Activated CD4-positive, alpha-beta T cell treated with anti-CD3 and anti-CD28 coated beads for 24 hours (primary cell): ENCODE measurements around the gene GPHA2.
A peak's percentile ranks its signal among the peaks of the same experiment; 100 is the strongest.

ENCODE experiments used
- DNase-seq, 2 donors: peaks; one replicate each; pipeline ENCODE4 v3.0.0-alpha.2; 2020; ENCODE audit warnings: low read depth in 2 of 2

GPHA2 gene

DNA sequence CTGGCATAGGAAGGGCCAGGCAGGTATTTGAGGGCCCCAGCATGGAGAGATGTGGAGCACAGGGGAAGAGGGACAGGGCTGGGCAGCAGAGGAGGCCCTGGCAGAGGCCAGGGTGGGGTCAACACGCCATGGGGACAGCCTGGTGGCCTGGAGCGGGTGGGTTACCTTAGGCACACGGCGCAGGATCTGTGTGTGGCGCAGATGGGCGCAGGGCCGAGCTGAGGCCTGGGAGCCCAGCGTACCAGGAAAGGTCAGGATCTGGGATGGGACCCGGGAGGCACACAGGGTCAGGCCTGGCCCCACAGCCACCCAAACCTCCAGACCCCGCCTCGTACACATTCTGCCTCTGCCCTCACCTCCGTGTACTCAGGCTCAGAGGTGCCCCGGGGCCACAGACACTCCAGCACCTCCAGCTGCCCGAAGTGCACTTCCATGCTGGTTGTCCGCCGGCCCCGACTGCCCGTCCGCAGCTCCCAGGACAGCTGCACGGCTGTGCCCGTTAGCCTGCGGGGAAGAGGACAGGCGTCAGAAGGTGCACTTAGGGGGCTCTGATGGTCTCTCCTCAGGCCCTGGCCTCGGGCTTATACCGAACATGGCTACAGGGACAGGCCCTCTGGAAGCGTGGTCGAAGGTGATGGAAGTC is 25.1 kb downstream of the GPHA2 start:
- DNase-seq: no peak

DNA sequence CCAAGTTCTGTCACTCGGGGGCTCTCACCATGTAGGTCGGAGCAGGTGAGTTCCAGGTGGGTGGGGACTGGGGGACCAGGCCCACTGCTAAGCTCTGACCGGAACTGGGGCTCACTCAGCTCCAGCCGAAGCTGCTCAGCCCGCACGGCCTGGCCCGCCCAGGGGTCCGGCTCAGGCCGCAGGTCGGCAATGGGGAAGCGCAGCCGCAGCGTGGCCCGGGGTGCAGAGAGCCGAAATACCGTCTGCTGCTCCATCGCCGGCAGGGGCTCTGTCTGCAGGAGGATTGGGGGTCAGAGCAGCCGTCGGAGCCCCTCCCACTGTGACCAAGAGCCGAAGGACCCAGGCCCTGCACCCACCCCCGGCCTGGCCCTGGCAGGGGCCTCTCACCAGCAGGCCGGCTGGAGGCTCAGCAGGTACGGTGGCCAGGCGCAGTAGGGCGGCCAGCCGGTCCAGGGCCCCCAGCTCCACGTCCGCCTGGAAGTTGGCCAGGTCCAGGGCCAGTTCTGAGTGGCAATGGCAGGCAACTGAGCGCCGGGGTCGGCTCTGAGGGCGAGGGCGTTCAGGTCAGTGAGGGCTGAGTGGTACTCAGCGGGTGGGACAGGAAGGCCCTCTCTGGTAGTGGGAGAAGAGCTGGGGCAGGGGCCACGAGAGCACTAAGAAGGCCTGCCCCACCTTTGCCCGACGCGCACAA is 25.9 kb downstream of the GPHA2 start:
- DNase-seq: no peak

DNA sequence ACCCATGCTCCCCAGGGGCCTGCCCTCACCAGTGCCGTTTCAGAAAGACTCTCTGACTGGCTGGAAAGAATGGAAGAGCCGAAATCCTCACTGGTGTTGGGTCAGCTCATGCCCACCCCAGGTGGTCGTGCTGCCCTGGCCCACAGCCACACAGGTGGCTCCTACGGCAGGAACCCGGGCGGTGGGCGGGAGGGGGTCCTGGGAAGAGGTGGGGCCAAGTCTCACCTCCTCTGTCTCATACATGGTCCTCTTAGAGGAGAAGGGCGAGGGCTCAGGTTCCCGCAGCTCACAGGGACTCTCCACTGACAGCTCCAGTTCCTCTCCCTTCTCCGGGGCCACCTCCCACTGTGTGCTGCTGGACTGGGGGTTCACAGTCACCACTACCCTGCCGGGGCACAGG is 26.9 kb downstream of the GPHA2 start:
- no peak for DNase-seq

DNA sequence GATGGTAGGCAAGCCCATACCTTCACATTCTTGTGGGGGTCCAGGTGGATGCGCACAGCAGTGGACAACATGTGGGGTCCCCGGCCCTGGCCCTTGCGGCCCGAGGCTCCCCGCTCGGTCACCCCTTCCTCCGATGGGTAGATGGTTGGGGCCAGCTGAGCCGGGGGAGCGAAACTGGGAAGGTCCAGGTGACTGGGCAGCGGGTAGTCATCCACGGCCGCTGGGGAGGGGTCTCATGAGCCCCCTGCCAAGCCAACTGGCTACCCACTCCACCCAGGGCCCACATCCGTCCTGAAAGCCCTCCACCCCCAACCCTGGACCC is 29.4 kb downstream of the GPHA2 start:
- no peak for DNase-seq

DNA sequence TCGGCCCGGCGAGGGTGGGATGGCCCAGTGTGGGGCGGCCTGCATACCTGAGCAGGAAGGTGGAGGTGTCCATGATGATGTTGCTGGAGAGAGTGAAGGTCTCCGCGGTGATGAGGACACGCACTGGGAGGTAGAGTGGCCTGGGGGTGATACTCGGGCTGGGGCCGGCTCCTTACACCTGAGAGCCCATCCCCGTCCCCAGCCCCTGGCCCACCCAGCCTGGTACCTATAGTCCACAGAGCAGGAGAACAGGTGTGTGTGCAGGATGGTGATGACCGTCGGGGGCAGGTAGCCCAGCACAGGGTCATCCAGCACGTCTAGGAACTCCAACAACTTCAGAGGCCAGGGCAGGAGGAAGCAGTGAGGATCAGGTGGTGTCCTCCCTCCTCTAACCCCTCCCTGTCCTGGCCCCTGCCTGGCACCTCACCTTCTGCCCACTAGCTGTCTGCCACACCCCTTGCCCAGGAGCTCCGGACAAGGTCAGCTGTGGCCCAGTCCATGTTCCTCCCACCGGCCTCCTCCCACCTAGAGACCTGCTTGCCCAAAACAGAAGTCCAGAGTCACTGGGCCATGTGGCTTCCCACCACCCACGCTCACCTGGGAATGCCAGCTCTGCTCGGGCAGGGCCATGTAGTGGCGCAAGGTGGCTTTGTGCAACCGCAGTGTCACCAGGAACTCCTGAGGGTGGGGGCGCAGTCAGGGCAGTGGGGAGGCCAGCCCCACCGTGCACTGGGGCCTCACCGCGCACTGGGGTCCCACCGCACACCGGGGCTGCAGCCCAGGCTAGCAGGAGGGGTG is 30.0 kb downstream of the GPHA2 start:
- no peak for DNase-seq

DNA sequence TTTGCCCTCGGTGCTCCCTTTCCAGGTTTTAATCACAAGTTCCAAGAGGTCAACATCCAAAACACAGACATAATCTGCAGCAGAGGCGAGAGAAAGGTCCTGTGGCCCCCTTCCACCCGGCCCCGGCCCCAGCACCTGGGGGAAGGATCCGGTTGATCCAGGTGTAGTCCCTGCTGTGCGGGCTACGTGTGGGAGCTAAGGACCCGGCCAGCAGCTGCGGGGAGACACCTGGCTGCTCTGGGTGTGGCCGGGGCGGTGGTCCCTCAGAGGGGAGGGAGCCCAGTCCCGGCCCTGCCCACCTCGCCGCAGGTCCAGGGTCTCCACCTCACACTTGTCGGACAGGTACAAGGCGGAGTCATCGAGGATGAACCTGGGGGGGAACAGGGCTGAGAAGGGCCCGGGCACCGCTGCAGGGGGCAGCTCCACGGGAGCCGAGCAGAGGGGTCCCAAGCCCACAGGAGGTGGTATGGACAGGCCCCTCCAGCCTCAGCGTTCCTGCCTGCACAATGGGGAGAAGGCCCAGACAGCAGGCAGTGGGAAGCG is 32.3 kb downstream of the GPHA2 start:
- DNase-seq: no peak

DNA sequence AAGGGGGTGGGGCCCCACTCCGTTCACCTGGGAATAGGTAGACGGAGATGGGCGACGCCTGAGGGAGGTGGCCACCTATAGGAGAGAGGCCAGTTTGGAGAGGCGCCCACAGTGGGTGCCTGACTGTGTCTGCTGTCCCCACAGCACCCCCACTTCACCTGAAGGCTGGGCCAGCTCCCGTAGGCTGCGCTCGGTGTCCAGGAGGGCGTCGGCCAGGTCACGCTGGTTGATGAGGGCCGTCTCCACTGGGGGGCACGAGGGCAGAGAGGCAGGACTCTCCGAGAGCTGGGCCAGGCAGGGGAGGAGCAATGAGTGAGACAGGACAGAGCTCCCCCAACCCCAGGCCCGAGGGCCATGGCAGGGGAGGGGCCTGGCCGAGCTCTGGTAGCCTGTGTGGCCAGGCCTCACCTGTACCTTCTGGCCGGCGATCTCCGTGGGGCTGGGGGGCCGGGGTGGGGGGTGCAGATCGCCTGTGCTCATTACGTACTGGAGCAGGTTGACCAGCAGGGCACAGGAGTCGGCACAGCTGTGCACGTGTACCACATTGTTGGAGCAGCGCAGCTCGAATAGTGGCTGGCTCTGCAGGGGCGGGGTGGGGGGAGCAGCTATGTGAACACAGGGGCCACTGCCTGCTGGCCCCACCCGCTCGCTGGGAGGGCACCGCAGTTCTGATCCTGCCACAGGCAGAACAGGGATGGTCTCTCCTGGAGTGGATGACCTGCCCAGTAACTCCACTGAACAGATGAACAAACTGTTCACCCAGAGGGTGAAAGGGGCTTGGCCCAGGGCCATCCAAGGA is 33.4 kb downstream of the GPHA2 start:
- no peak for DNase-seq

DNA sequence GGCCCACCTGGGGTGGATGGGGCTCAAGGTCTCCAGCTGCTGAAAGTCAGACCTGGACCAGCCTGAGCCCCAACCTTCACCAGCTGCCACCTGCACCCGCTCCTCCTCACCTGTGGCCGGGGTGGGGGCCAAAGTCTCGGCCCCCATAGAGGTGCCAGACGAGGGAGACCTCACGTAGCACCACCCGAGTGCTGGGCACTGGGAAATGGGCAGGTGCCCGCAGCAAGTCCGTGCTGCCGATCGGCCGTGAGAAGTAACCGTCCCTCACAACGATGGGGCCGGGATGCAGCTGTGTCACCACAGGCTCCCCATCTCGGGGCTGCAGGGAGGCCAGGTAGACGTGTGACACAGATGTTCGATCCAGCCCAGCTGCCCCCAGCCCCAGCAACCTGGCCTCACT is 34.9 kb downstream of the GPHA2 start:
- no peak for DNase-seq

DNA sequence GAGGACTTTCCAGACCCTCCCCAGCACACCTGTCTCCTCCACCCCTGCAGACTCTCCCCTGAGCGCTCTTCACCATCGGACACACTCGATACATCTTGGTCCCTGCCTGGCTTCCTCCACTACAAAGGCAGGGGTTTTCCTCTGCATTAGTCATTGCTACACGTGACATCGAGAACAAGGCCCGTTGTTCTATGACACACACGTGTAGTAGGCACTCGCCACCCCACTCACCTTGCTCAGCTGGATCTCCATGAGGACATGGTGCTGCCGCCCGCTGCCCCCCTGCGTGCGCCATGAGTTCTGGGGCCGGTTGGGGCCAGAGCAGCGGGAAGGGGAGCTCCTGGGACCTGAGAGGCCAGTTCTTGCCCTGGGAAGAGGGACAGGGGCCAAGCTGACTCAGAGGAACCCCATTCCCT is 35.4 kb downstream of the GPHA2 start:
- peak; percentile 34 to 50 for DNase-seq

DNA sequence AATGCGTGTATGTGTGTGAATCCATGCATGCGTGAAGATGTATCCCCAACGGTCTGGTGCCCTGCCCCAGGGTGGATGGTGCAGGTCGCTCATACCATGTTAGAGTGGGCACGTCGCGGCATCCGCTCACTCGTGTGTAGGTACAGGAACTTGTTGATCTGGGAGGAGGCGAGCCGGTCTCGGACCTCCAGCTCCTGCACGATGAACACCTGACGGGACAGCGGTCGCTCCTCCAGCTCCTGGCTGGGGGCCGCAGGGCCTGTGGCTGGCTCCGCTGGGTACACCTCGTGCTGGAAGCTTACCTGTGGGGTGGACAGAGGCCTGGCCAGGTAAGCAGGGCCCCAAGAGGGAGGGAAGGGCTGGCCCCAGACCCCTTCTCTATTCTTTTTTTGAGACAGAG is 37.2 kb downstream of the GPHA2 start:
- no peak for DNase-seq

DNA sequence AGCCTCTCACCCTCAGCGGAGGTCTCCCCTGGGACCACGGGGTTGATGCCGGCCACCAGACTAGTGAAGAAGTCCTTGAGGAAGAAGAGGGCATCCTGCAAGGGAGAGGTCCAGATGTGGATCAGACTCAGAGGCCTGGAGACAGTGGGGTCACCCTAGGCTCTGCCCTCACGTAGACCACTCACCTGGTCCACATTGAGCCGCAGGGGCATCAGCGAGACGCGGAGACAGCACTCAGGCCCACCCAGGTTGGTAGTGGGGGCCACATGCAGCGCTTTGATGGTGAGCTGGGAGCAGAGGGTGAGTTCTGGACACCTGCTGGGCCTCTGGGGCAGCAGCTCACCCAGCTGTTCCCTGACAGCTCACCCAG is 37.6 kb downstream of the GPHA2 start:
- no peak for DNase-seq

DNA sequence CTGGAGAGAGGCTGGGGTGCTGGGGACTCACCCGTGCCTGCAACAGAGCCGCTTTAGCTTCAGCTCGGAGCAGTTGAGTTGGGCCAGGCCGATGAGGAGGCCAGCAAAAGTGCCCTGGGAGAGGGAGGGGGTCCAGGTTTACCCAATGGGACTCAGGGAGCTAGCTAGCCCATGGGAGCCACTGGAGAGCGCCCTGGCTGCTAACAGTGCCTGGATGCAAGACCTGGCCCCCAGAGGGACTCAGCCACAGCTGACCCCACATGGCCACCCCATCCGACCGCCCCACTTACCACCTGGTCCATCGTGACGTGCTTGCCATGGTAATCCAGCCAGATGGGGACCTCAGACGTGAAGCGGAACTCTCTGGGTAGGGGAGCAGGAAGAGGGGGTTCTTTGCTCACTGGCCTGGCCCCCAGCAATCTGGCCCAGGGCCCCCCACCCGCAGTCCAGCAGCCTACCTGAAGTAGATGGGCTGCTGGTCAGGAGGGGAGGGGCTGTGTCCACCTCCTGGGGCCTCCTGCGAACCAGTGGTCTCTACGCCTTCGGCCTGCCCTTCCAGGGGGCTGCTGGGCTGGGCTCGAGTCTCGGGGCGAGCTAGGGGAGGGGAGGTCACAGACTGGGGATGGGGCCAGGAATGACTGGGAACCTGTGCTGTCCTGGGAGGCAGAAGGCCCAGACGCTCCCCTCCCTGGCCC is 38.2 kb downstream of the GPHA2 start:
- DNase-seq: no peak

DNA sequence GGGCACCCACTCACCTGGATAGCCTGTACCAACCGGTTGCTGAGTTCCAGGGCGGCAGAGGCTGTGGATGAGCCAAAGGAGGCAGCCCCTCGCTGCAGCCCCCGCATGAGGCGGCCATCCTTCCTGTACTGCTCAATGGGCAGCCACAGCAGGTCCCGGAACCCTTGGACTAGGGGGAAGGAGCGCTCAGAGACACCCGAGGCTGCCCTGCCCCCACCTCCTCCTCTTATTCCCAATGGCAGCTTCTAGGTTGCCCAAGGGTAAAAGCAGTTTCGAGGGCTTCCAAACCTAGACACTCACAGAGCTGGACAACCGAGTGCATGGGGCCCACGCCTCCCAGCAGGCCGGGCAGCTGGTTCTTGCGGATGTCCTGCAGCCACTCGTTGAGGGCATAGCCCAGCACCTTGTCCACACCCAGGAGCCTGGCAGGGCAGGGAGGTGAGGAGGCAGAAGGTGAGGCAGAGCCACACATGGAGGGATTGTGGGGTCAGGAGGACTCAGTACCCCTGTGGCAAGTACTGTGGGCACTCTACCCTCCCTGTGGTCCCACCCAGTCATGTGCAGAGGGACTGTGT is 39.2 kb downstream of the GPHA2 start:
- no peak for DNase-seq

DNA sequence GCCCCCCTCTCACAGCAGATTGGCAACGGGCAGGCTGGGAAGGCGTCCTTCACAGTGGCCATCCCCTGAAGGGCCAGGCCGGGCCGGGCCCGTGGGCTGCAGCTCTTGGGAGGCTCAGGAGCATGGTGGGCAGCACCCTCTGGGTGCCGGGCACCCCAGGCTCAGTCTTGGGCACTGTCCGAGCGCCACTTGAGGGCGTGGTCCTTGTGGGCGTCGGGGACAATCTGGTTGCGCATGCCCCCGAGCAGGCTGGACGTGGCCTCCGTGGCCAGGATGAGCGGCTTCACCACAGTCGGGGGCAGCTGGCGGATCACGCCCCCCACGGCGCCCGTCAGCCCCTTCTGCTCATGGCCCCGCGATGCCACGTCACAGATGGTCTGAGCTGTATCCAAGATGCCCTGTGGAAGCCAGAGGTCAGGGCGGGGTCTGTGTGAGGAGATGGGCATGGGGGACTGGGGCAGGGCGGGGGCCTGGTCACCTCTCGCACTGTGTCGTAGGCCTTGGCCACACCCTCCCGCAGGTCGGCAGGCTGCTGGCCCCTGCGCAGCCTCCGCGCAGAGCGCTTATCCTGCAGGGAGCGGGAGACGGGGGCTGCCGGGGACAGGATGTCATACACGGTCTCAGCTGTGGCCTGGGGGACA is 40.8 kb downstream of the GPHA2 start:
- no peak for DNase-seq

DNA sequence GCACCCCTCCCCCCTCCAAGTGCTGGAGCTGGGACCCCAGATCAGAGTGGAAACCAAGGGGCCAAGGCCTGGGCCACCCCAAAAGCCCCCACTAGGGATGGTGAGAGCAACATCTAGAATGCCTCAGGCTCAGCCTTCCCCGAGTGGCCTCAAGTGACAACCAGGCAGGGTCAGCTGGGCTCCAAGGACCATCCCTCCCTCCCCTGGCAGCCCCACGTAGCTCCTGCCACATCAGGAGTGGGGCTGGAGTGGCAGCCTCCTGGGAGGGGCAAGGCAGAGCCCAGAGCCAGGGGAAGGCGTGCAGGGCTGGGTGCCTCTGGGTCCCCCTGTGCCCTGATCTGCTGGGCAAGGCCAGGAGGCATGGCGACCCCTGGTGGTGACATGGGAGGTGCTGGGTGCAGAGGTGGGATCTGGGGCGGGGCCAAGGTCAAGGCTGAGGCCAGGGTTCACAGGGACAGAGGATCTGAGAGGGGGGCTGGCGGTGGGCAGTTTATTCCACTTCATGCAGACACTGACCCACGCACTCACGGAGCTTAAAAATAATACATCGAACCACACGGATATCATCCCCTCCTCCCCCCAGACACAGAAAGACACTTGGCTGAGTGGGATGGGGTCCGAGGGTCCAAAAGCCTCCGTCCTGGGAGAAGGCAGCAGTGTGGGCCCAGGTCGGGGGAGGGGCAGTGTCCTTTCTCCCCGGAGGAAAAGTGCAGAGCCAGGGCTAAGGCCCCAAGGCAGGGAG is 41.5 kb downstream of the GPHA2 start:
- DNase-seq: peak; percentile 92 to 96

DNA sequence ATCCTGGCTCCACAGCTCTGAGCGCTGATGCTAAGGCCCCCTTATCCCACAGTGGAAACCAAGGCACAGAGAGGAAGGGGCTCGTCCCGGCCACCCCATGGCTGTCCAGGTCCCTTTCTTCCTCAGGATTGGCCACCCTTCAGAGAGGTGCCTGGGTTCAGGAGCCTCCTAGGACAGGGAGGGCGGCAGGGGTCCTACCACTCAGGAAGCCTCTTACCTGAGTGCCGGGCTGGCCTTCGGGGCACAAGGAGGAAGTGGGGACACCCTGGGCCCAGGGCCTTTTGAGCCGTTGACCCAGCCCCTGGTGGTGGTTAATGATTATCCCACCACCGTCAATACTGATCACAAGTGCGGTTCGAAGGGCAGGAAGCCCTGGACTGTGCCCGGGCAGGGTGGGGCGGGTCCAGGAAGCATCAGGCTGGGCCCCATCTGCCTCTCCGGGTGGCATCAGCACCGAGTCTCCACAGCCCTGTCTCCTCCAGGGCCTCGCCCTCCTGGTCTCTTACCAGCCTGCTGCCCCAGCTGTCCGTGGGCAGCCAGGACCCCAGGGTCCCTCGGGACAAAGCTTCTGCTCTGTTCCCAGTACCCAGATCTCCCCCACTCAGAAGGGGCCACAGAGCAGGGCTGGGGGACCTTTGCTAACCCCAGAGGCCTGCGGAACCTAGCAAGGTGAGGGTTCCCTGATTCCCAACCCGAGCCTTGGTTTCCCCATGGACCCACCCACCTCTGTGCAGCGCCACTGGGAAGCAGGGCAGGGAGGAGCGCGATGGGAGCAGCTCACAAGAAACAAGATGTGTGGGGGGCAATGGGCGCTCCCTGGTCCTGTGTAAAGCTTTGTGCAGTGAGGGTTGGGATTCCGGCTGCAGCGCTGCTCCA is 42.3 kb downstream of the GPHA2 start:
- DNase-seq: no peak

DNA sequence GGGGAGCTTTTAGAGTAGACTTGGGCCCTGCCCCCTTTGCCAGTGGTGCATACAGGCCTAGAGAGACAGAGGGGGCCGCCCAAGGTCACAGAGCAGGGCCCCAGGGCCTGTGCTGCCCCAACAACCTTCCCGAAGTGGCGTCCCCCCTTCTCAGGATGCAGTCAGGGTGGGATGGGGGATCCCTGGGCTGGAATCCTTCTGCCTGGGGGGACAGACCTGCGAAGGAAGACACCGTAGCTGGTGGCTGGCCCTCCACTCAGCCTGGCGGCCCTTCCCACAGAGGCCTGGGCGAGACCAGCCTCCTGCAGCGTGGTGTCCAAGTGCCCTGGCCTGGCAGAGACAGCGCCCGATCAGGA is 42.9 kb downstream of the GPHA2 start:
- no peak for DNase-seq

DNA sequence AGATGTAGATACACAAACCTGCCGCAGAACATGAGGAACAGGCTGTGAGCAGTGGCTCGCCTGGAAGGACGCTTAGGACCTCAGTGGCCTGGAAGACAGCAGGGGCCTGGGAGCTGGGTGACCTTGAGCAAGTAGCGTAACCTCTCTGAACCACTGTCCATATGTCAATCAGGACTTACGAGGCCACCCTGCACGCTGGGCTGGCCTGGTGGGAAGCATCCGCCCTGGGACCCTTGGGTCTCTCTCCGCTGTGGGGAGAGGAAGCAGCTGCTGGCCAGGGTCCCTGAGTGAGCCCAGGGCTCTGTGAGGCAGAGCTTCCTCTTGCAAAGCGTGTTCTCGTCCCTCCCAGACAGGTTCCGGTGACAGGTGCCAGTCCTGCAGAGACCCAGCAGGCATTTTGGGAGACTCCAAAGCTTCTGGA is 43.3 kb downstream of the GPHA2 start:
- DNase-seq: no peak

DNA sequence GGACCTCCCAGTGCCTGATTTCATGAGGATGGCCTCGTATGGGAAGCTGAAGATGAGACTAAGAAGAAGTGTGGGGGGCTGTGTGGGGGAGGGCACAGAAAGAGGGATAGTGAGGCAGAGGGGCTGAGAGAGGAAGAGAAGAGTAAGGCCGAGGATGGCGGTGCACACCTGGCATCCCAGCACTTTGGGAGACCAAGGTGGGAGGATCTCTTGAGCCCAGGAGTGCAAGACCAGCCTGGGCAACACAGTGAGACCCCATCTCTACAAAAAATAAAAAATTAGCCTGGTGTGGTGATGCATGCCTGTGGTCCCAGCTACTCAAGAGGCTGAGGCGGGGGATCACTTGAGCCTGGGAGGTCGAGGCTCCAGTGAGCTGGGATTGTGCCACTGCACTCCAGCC is 43.8 kb downstream of the GPHA2 start:
- DNase-seq: no peak
